GM23338 (cell line): Measurements from ENCODE around the gene EML1. TPM values are rescaled to one million over a fixed set of nuclear protein-coding genes. Genes with fewer than 3 reads are reported as not detected.

ENCODE experiments used
- ATAC-seq: fragments of 200-7000 bp; cut with Tn5 transposase; 3 replicates; pipeline ENCODE4 v1.9.1; 2020
- DNase-seq: peaks from one replicate; pipeline ENCODE4 v3.0.0-alpha.2; 2015; ENCODE audit warnings: low spot score
- H2AFZ ChIP-seq: fragments of 200-600 bp; sonication (generic); 2 replicates; pipeline ENCODE4 v1.8.0; 2016; ENCODE audit warnings: antibody characterized with exemption, mild to moderate bottlenecking, moderate library complexity
- H3F3A ChIP-seq: fragments of 200-600 bp; sonication (generic); replicated peaks from 2 replicates; pipeline ENCODE4 v1.8.0; 2017; ENCODE audit warnings: antibody characterized with exemption, mixed run types, low read depth
- H3K27ac ChIP-seq: fragments of 200-600 bp; sonication (generic); 2 replicates; pipeline ENCODE4 v1.6.1; 2016; ENCODE audit warnings: low read depth
- H3K27me3 ChIP-seq: fragments of 200-600 bp; sonication (generic); 2 replicates; pipeline ENCODE4 v1.8.0; 2016; ENCODE audit warnings: mild to moderate bottlenecking, mixed run types, moderate library complexity; ENCODE audit not compliant: insufficient read depth
- H3K36me3 ChIP-seq: fragments of 200-600 bp; sonication (generic); 2 replicates; pipeline ENCODE4 v1.8.0; 2016; ENCODE audit warnings: mild to moderate bottlenecking; ENCODE audit not compliant: insufficient read depth
- H3K4me1 ChIP-seq: fragments of 200-600 bp; sonication (generic); 2 replicates; pipeline ENCODE4 v1.8.0; 2016; ENCODE audit warnings: mild to moderate bottlenecking, moderate library complexity; ENCODE audit not compliant: insufficient read depth
- H3K4me2 ChIP-seq: fragments of 200-600 bp; sonication (generic); 2 replicates; pipeline ENCODE4 v1.7.1; 2017; ENCODE audit warnings: mixed run types
- H3K4me3 ChIP-seq: fragments of 200-600 bp; sonication (generic); 2 replicates; pipeline ENCODE4 v1.6.1; 2016; ENCODE audit warnings: mixed run types
- H3K79me2 ChIP-seq: fragments of 200-600 bp; sonication (generic); replicated peaks from 2 replicates; pipeline ENCODE4 v1.8.0; 2017; ENCODE audit warnings: mild to moderate bottlenecking; ENCODE audit not compliant: insufficient read depth
- H3K9me2 ChIP-seq: fragments of 200-600 bp; sonication (generic); 2 replicates; pipeline ENCODE4 v1.8.0; 2017; ENCODE audit not compliant: insufficient read depth
- H4K20me1 ChIP-seq: fragments of 200-600 bp; sonication (generic); replicated peaks from 2 replicates; pipeline ENCODE4 v1.8.0; 2017; ENCODE audit warnings: mild to moderate bottlenecking; ENCODE audit not compliant: insufficient read depth
- H3K27ac Mint-ChIP-seq: 2 replicates; pipeline ENCODE4 v1.8.0; 2020; ENCODE audit warnings: inconsistent platforms, mild to moderate bottlenecking, moderate library complexity, mixed read lengths
- H3K27me3 Mint-ChIP-seq: 3 replicates; pipeline ENCODE4 v1.8.0; 2022; ENCODE audit warnings: low read depth, mild to moderate bottlenecking, moderate library complexity, mixed read lengths, inconsistent platforms; ENCODE audit not compliant: insufficient read depth, poor library complexity
- H3K36me3 Mint-ChIP-seq: 3 replicates; pipeline ENCODE4 v1.8.0; 2021; ENCODE audit warnings: low read depth, mild to moderate bottlenecking, inconsistent platforms, moderate library complexity, mixed read lengths
- H3K4me1 Mint-ChIP-seq: 3 replicates; pipeline ENCODE4 v1.8.0; 2020; ENCODE audit warnings: mild to moderate bottlenecking, inconsistent platforms, mixed read lengths
- H3K4me3 Mint-ChIP-seq: 3 replicates; pipeline ENCODE4 v1.8.0; 2021; ENCODE audit warnings: moderate library complexity, mild to moderate bottlenecking, inconsistent platforms, mixed read lengths
- H3K9me3 Mint-ChIP-seq: 3 replicates; pipeline ENCODE4 v1.8.0; 2020; ENCODE audit warnings: moderate library complexity, mild to moderate bottlenecking, inconsistent platforms, mixed read lengths
- CREB1 ChIP-seq: fragments of 250-450 bp; sonication (Bioruptor Pico); IDR thresholded peaks from 2 replicates; pipeline ENCODE4 v1.5.0; 2020; ENCODE audit warnings: low read depth, mild to moderate bottlenecking, moderate library complexity
- POLR2AphosphoS5 ChIP-seq: IDR thresholded peaks from 2 replicates; pipeline ENCODE4 v1.6.1; 2016; ENCODE audit warnings: antibody characterized with exemption, low read depth
- REST ChIP-seq: IDR thresholded peaks from one replicate; pipeline ENCODE4 v1.6.1; 2018; ENCODE audit warnings: antibody characterized with exemption; ENCODE audit not compliant: unreplicated experiment
- ZNF331 ChIP-seq: fragments of 250-450 bp; sonication (Bioruptor Pico); IDR thresholded peaks from 2 replicates; pipeline ENCODE4 v1.5.0; 2020; ENCODE audit warnings: low read depth, mild to moderate bottlenecking, moderate library complexity
- ZNF462 ChIP-seq: fragments of 250-450 bp; sonication (Bioruptor Pico); IDR thresholded peaks from 2 replicates; pipeline ENCODE4 v1.5.0; 2020; ENCODE audit warnings: mild to moderate bottlenecking, moderate library complexity
- polyA plus RNA-seq: library from polyadenylated mRNA; unstranded; fragments of >200 nt; fragmentation: Nextera tagmentation; extraction: Ambion mirVana; gene quantifications from 2 replicates; pipeline ENCODE4 v1.2.1, GENCODE V29; 2016
- total RNA-seq: library from RNA; depleted of rRNA; stranded (reverse); fragments of >200 nt; shearing (Covaris generic); gene quantifications from 2 replicates; pipeline ENCODE4 v1.2.3, GENCODE V29; 2014

The EML1 gene
- total and polyA plus RNA-seq, 2 experiments from 2014 or later, result 7.0 to 18.1 TPM

- H3K4me3 ChIP-seq, result no peak overlapping the region
- H3K4me2 ChIP-seq, result no peak overlapping the region
- no peaks in the 10 kb centered on the region for H3K9me2 ChIP-seq
- no peak for TF ChIP-seq CREB1 (CRISPR knock-in tag)
- H3K27ac Mint-ChIP-seq, result no peak overlapping the region
- no peaks in the 10 kb centered on the region for H3K27me3 ChIP-seq
- H3K4me1 Mint-ChIP-seq, result peaks cover 12% of the 10 kb centered on the region
- no peaks in the 10 kb centered on the region for H3K36me3 Mint-ChIP-seq
- no peaks in the 10 kb centered on the region for H3K36me3 ChIP-seq
- H3K27ac ChIP-seq, result no peak overlapping the region
- H3K9me3 Mint-ChIP-seq, result no peaks in the 10 kb centered on the region
- H3K27me3 Mint-ChIP-seq, result peaks cover 16% of the 10 kb centered on the region
- ATAC-seq, result no peak
- 0 out of 2 replicates have a peak, but pooled peaks cover 4% of the 10 kb centered on the region for H3K4me1 ChIP-seq
- H3F3A ChIP-seq, result no peaks in the 10 kb centered on the region
- H4K20me1 ChIP-seq, result no peaks in the 10 kb centered on the region; the same call in none of the 2 replicates
- no peak for DNase-seq
- no peaks in the 10 kb centered on the region; the same call in 1 of the 2 replicates for H3K79me2 ChIP-seq
- no peak overlapping the region for H2AFZ ChIP-seq
- no peak overlapping the region for H3K4me3 Mint-ChIP-seq
Measured at GRCh38 chr14:99817331-99817730, 24.1 kb downstream of the EML1 start.

GRCh38 chr14:99818503-99819036, 25.4 kb downstream of the EML1 start:
- TF ChIP-seq ZNF462 (CRISPR knock-in tag) (no peak), ZNF331 (CRISPR knock-in tag) (no peak), REST (no peak), POLR2AphosphoS5 (no peak)
- no peaks in the 10 kb centered on the region; the same call in none of the 2 replicates for H4K20me1 ChIP-seq
- no peaks in the 10 kb centered on the region for H3K9me2 ChIP-seq
- DNase-seq (no peak), ATAC-seq (no peak)
- Mint-ChIP-seq H3K4me3 (no peak overlapping the region), H3K27ac (no peak overlapping the region), H3K4me1 (peaks cover 23% of the 10 kb centered on the region), H3K27me3 (peaks cover 16% of the 10 kb centered on the region), H3K9me3 (no peaks in the 10 kb centered on the region), H3K36me3 (no peaks in the 10 kb centered on the region)
- no peaks in the 10 kb centered on the region for H3K36me3 ChIP-seq
- no peaks in the 10 kb centered on the region for H3F3A ChIP-seq
- no peak overlapping the region for H3K27ac ChIP-seq
- H2AFZ ChIP-seq, result no peak overlapping the region
- no peak overlapping the region for H3K4me3 ChIP-seq
- H3K4me1 ChIP-seq, result peaks cover 12% of the 10 kb centered on the region; the same call in 1 of the 2 replicates
- H3K79me2 ChIP-seq, result no peaks in the 10 kb centered on the region; the same call in 1 of the 2 replicates
- no peak overlapping the region for H3K4me2 ChIP-seq
- no peaks in the 10 kb centered on the region for H3K27me3 ChIP-seq
